Choroid plexus epithelial cell (primary cell): ENCODE results near the gene GDE1.

Source experiments
- DNase-seq: peaks from one replicate; pipeline ENCODE4 v3.0.0-alpha.2; 2010; ENCODE audit warnings: low read depth
- H3K4me3 ChIP-seq: 2 replicates; pipeline ENCODE4 v1.5.1; 2011; ENCODE audit warnings: low read depth, mild to moderate bottlenecking, control low read depth, low read length, moderate library complexity
- CTCF ChIP-seq: conservative IDR thresholded peaks from 2 replicates; pipeline ENCODE4 v1.5.1; 2011; ENCODE audit warnings: low read depth, mild to moderate bottlenecking, control low read depth, inconsistent platforms, low read length, moderate library complexity

GDE1 gene

GRCh38 chr16:19481769-19482168, 40.1 kb downstream of the GDE1 start:
- no peak for DNase-seq
- H3K4me3 ChIP-seq = no peak overlapping the region
- no peak for TF ChIP-seq CTCF

- H3K4me3 ChIP-seq = no peak overlapping the region
- no peak for TF ChIP-seq CTCF
- DNase-seq = no peak
Observed at GRCh38 chr16:19481296-19481695, 40.6 kb downstream of the GDE1 start.

- TF ChIP-seq CTCF = no peak
- H3K4me3 ChIP-seq = no peak overlapping the region
- no peak for DNase-seq
Observed at GRCh38 chr16:19479302-19479721, 42.6 kb downstream of the GDE1 start.

DNA sequence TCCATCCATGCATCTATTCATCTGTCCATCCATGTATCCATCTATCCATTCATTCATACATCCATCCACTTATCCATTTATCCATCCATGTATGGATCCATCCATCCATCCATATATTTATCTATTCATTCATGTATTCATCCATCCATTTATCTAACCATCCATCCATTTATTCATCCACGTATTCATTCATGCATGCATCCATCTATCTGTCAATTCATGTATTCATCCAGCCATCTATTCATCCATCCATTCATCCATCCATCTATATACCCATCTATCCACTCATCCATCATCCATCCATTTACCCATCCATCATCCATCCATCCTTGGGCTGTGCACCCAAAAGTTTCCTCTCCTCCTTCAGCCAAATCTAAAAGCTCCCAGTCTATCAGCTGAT, 43.4 kb downstream of the GDE1 start:
- no peak for TF ChIP-seq CTCF
- no peak overlapping the region for H3K4me3 ChIP-seq
- no peak for DNase-seq

DNA sequence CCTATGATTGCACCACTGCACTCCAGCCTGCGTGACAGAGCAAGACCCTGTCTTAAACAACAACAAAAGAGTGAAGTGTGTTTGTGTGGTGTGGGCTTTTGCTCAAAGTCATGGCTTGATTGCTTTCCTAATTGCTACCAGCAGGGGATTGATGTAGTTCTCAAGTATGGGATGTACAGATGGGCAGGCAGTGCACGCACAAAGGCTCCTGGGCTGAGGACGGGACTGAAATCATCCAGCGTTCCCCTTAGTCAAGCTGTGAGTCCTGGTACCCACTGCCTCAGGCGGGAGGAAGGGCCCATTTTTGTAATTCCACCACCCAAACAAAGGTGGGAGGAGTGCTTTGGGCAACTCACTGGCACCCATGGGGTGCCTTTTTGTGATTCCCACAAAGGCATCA, 47.3 kb downstream of the GDE1 start:
- no peak overlapping the region for H3K4me3 ChIP-seq
- TF ChIP-seq CTCF = no peak
- no peak for DNase-seq

DNA sequence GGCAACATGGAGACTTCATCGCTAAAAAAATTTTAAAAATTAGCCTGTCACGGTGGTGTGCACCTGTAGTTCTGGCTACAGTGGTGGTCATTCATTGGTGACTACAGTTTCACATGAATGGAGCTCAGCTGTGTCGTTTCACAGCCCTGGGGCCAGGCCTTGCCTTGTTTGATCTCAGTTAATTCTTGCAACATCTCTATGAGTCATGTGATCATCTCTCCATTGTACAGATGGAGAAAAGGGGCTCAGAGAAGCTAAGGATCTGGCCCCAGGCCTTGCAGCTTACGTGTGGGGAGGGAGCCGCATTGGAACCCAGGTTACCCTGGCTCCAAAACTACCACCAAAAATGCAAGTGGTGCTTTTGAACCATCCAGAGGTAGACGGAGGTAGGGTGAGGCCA, 49.4 kb downstream of the GDE1 start:
- no peak for TF ChIP-seq CTCF
- no peak overlapping the region for H3K4me3 ChIP-seq
- DNase-seq = no peak

DNA sequence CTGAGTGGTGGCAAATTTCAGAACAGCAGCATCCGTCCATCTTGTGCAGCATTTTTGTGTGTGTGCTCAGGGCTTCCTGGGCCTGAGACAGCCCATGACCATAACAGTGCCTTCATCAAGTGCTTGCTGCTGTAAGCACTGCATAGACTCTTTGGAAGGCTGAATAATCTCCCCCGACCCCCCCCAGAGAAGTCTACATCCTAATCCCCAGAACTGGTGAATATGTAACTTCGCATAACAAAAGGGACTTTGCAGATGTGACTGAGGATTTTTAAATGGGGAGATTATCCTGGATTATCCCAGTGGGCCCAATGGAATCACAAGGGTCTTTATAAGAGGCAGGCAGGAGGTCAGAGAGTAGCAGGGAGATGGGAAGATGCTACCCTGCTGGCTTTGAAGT, 53.6 kb downstream of the GDE1 start:
- no peak overlapping the region for H3K4me3 ChIP-seq
- no peak for DNase-seq
- TF ChIP-seq CTCF = no peak
